HG03175 (cell line): ENCODE measurements around the gene DCPS.
"Not testable (repeated sequence)": the region's sequence is repeated elsewhere in the genome, so short reads cannot be mapped to it uniquely, and the experiment has no call there.

Experiments
- ATAC-seq: cut with Tn5 transposase; IDR thresholded peaks from one replicate; pipeline ENCODE4 v1.9.1; 2021; ENCODE audit warnings: mild to moderate bottlenecking, moderate library complexity; ENCODE audit not compliant: unreplicated experiment

DCPS gene

GRCh38 chr11:126357969-126358762 lies 54.3 kb downstream of the DCPS start:
- no peak for ATAC-seq

GRCh38 chr11:126358763-126359160 lies 54.9 kb downstream of the DCPS start:
- no peak for ATAC-seq

GRCh38 chr11:126359431-126360048 lies 55.7 kb downstream of the DCPS start:
- no peak for ATAC-seq

GRCh38 chr11:126360049-126360446 lies 56.2 kb downstream of the DCPS start:
- no peak for ATAC-seq

GRCh38 chr11:126361400-126361799 lies 57.5 kb downstream of the DCPS start:
- no peak for ATAC-seq

GRCh38 chr11:126362879-126363655 lies 59.2 kb downstream of the DCPS start:
- no peak for ATAC-seq

GRCh38 chr11:126363706-126364248 lies 59.9 kb downstream of the DCPS start:
- ATAC-seq, result no peak

GRCh38 chr11:126364735-126365134 lies 60.9 kb downstream of the DCPS start:
- not testable (repeated sequence) for ATAC-seq

GRCh38 chr11:126365508-126365907 lies 61.6 kb downstream of the DCPS start:
- not testable (repeated sequence) for ATAC-seq

- no peak for ATAC-seq
These were observed 62.4 kb downstream of the DCPS start for GRCh38 chr11:126366064-126366822.

- ATAC-seq, result not testable (repeated sequence)
These were observed 63.2 kb downstream of the DCPS start for GRCh38 chr11:126366823-126367654.

- ATAC-seq, result not testable (repeated sequence)
These were observed 63.9 kb downstream of the DCPS start for GRCh38 chr11:126367806-126368205.

GRCh38 chr11:126368336-126369119 lies 64.7 kb downstream of the DCPS start:
- not testable (repeated sequence) for ATAC-seq

GRCh38 chr11:126370016-126370415 lies 66.2 kb downstream of the DCPS start:
- ATAC-seq, result no peak

- no peak for ATAC-seq
These were observed 67.7 kb downstream of the DCPS start for GRCh38 chr11:126371595-126371994.

GRCh38 chr11:126373389-126374066 lies 69.7 kb downstream of the DCPS start:
- ATAC-seq, result not testable (repeated sequence)

GRCh38 chr11:126374562-126375300 lies 70.9 kb downstream of the DCPS start:
- ATAC-seq, result not testable (repeated sequence)

GRCh38 chr11:126375726-126376125 lies 71.9 kb downstream of the DCPS start:
- ATAC-seq, result no peak
